ENCODE data around the gene SLC39A11.
A peak's percentile ranks its signal among the peaks of the same experiment; 100 is the strongest.
"Not testable (repeated sequence)": the region's sequence is repeated elsewhere in the genome, so short reads cannot be mapped to it uniquely, and the experiment has no call there.

SLC39A11 gene

GRCh38 chr17:72995008-72995656 is 97.4 kb downstream of the SLC39A11 start:
- no peak for DNase-seq (ENCODE audit: insufficient read length, low spot score)
- no peak for FAIRE-seq
- TF ChIP-seq POU2F2 (IDR thresholded peaks at IDR 0.05; ENCODE audit: low read depth, low read length) (no peak), PAX5 (IDR thresholded peaks at IDR 0.05; ENCODE audit: insufficient read depth, low read length, severe bottlenecking) (no peak), POLR2A (IDR thresholded peaks at IDR 0.05; ENCODE audit: low read depth, low read length) (no peak), POLR2AphosphoS5 (IDR thresholded peaks at IDR 0.05; ENCODE audit: low read depth, low read length) (no peak), TAF1 (IDR thresholded peaks at IDR 0.05; ENCODE audit: low read depth, low read length) (no peak), SPI1 (IDR thresholded peaks at IDR 0.05; ENCODE audit: low read depth, low read length) (no peak)

- FAIRE-seq, result peak; percentile 67
- DNase-seq (ENCODE audit: insufficient read length, low spot score), result not testable (repeated sequence)
- TF ChIP-seq PAX5 (IDR thresholded peaks at IDR 0.05; ENCODE audit: insufficient read depth, low read length, severe bottlenecking), result peak; percentile 18
Measured at GRCh38 chr17:72992783-72993467, 99.6 kb downstream of the SLC39A11 start.

- FAIRE-seq (no peak), DNase-seq (ENCODE audit: insufficient read length, low spot score) (no peak)
- TF ChIP-seq POU2F2 (IDR thresholded peaks at IDR 0.05; ENCODE audit: low read depth, low read length), result no peak
- TF ChIP-seq TAF1 (IDR thresholded peaks at IDR 0.05; ENCODE audit: low read depth, low read length), result no peak
- no peak for TF ChIP-seq POLR2AphosphoS5 (IDR thresholded peaks at IDR 0.05; ENCODE audit: low read depth, low read length)
- TF ChIP-seq POLR2A (IDR thresholded peaks at IDR 0.05; ENCODE audit: low read depth, low read length), result no peak
- no peak for TF ChIP-seq PAX5 (IDR thresholded peaks at IDR 0.05; ENCODE audit: insufficient read depth, low read length, severe bottlenecking)
- no peak for TF ChIP-seq SPI1 (IDR thresholded peaks at IDR 0.05; ENCODE audit: low read depth, low read length)
Measured at GRCh38 chr17:72991651-72992050, 100.8 kb downstream of the SLC39A11 start.

- no peak for DNase-seq (ENCODE audit: insufficient read length, low spot score)
- TF ChIP-seq TAF1 (IDR thresholded peaks at IDR 0.05; ENCODE audit: low read depth, low read length) (no peak), POLR2AphosphoS5 (IDR thresholded peaks at IDR 0.05; ENCODE audit: low read depth, low read length) (no peak), POU2F2 (IDR thresholded peaks at IDR 0.05; ENCODE audit: low read depth, low read length) (no peak), POLR2A (IDR thresholded peaks at IDR 0.05; ENCODE audit: low read depth, low read length) (no peak), SPI1 (IDR thresholded peaks at IDR 0.05; ENCODE audit: low read depth, low read length) (no peak), PAX5 (IDR thresholded peaks at IDR 0.05; ENCODE audit: insufficient read depth, low read length, severe bottlenecking) (no peak)
- FAIRE-seq, result no peak
Measured at GRCh38 chr17:72989074-72989610, 103.3 kb downstream of the SLC39A11 start.

- FAIRE-seq, result no peak
- no peak for TF ChIP-seq POLR2AphosphoS5 (IDR thresholded peaks at IDR 0.05; ENCODE audit: low read depth, low read length)
- no peak for TF ChIP-seq SPI1 (IDR thresholded peaks at IDR 0.05; ENCODE audit: low read depth, low read length)
- TF ChIP-seq TAF1 (IDR thresholded peaks at IDR 0.05; ENCODE audit: low read depth, low read length), result no peak
- no peak for TF ChIP-seq POLR2A (IDR thresholded peaks at IDR 0.05; ENCODE audit: low read depth, low read length)
- no peak for TF ChIP-seq POU2F2 (IDR thresholded peaks at IDR 0.05; ENCODE audit: low read depth, low read length)
- TF ChIP-seq PAX5 (IDR thresholded peaks at IDR 0.05; ENCODE audit: insufficient read depth, low read length, severe bottlenecking), result no peak
- no peak for DNase-seq (ENCODE audit: insufficient read length, low spot score)
Measured at GRCh38 chr17:72988451-72988850, 104.0 kb downstream of the SLC39A11 start.

- TF ChIP-seq POLR2AphosphoS5 (IDR thresholded peaks at IDR 0.05; ENCODE audit: low read depth, low read length) (no peak), SPI1 (IDR thresholded peaks at IDR 0.05; ENCODE audit: low read depth, low read length) (no peak), POU2F2 (IDR thresholded peaks at IDR 0.05; ENCODE audit: low read depth, low read length) (no peak), TAF1 (IDR thresholded peaks at IDR 0.05; ENCODE audit: low read depth, low read length) (no peak), POLR2A (IDR thresholded peaks at IDR 0.05; ENCODE audit: low read depth, low read length) (no peak), PAX5 (IDR thresholded peaks at IDR 0.05; ENCODE audit: insufficient read depth, low read length, severe bottlenecking) (no peak)
- FAIRE-seq, result no peak
- no peak for DNase-seq (ENCODE audit: insufficient read length, low spot score)
Measured at GRCh38 chr17:72987166-72987565, 105.3 kb downstream of the SLC39A11 start.

GRCh38 chr17:72985882-72986720 is 106.4 kb downstream of the SLC39A11 start:
- FAIRE-seq, result peak; percentile 74
- TF ChIP-seq PAX5 (IDR thresholded peaks at IDR 0.05; ENCODE audit: insufficient read depth, low read length, severe bottlenecking) (no peak), POU2F2 (IDR thresholded peaks at IDR 0.05; ENCODE audit: low read depth, low read length) (peak; percentile 13; the same call in 1 of the 2 replicates)
- DNase-seq (ENCODE audit: insufficient read length, low spot score), result peak; percentile 63

- TF ChIP-seq TAF1 (IDR thresholded peaks at IDR 0.05; ENCODE audit: low read depth, low read length) (no peak), POLR2A (IDR thresholded peaks at IDR 0.05; ENCODE audit: low read depth, low read length) (no peak), POU2F2 (IDR thresholded peaks at IDR 0.05; ENCODE audit: low read depth, low read length) (no peak), SPI1 (IDR thresholded peaks at IDR 0.05; ENCODE audit: low read depth, low read length) (no peak), POLR2AphosphoS5 (IDR thresholded peaks at IDR 0.05; ENCODE audit: low read depth, low read length) (no peak), PAX5 (IDR thresholded peaks at IDR 0.05; ENCODE audit: insufficient read depth, low read length, severe bottlenecking) (no peak)
- no peak for DNase-seq (ENCODE audit: insufficient read length, low spot score)
- FAIRE-seq, result peak; percentile 20
Measured at GRCh38 chr17:72984926-72985325, 107.6 kb downstream of the SLC39A11 start.

All from GM12891 (cell line).